Measurements from ENCODE around the gene ZNF699.
"Not testable (repeated sequence)": the region's sequence is repeated elsewhere in the genome, so short reads cannot be mapped to it uniquely, and the experiment has no call there.

ZNF699 gene

DNA sequence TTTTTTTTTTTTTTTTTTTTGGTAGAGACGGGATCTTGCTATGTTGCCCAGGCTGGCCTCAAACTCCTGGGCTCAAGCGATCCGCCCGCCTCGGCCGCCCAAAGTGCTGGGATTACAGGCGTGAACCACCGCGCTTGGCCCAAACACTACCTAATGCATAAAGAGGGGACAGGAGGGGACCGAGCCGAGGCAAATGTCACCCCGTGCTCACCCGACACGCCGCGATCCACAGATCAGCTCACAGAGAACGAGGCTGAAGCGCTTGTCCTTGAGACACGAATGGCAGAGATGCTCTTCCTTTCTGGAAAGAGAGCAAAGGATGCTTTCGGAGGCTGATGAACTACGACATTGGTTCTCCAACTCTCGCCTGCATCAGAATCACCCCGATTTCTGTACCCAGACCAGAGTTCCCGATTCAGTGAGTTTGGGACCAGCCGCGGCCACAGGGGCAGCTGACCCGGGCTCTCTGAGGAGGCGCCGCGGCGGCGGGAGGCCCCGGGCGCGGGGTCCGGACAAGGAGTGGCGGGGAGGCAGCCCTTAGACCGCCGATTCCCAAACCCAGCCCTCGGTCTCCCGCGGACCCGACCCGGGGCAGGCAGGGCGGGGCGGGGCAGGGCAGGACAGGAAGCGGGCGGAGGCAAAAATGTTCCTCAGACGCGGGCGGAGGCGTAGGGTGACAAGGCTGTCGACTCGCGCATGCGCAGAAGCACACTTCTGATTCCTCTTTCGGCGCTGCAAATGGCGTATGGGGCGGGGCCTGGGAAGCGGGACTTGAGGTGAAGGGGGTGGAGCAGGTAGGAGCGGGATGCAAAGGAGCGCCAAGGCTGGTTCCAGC lies at the start of gene ZNF699:
Gene ZNF699, minus strand, starts transcription at position 700 of the 835 bp plus-strand sequence. CDS start 4,719 bp downstream, outside the sequence.
- DNase-seq (ENCODE audit: low spot score) = peak; percentile 98

DNA sequence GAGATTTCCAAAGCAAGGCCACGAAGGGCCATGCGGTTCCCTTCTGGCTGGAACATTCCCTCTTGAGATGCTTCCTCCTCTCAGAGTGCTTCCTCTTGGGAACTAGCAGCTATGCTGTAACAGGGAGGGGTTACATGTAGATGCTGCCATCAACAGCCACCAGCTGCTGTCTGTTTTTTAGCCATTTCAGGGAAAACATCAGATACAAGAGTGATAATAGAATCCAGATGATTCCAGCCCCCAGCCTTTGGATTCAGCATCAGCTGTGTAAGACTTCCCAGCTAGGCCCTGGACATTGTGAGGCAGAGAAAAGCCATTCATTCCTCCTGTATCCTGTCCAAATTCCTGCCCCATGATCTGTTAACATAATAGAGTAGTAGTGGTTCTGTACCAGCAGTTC lies 45.0 kb upstream of the ZNF699 start:
- DNase-seq (ENCODE audit: low spot score) = no peak

DNA sequence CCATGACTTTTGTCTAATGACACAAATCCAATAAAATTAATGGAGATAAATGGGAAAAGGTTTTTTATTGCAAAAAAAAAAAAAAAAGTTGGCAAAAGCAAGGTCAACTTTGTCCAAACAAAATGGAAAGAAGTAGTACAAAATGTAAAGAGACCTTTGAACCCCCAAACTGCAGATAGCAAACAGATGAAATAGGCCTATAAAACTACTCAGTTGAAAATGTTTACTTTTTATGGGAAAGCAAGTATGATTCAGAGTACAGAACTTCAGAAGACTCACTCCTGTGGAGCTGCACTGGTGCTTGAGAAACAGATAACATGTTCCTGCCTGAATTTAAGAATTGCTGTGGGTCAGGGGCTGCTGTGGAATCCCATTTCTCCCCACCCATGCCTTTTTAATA lies 43.4 kb upstream of the ZNF699 start:
- DNase-seq (ENCODE audit: low spot score) = no peak

GRCh38 chr19:9352505-9352904 lies 42.9 kb upstream of the ZNF699 start:
- DNase-seq (ENCODE audit: low spot score) = no peak

DNA sequence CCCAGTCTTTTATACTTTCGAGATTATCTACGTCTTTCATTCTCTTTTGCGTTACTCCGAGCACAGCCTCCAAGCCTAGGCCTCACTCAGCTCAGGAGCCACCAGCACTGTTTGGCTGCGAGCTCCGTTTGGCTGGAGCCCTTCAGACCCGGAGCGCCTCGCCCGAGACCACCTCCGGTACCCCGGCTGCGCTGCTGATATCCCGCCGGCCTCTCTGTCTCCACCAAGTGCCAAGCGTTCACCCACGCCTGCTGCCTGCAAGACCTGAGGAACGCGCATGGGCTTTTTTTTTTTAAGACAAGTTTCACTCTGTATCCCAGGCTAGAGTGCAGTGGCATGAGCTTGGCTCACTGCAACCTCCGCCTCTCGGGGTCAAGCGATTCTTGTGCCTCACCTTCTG lies 39.0 kb upstream of the ZNF699 start:
- DNase-seq (ENCODE audit: low spot score) = no peak

DNA sequence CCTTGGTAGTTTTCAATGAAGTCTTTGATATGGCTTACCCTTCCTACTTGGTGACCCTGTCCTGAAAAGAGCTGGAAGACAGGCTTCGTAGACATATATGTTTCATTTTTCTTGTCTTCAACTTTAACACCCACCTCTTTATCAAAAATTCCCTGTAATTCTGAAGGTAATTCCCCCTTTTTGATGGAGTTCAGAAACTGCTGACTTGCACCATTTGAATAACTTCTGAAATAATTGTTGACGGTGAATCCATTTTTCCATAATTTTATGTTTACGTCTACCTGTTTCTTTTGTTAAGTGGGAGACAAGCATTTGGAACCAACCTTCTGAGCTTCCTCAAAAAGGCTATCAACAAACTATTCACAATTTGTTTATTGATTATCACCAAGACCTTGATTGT lies 38.6 kb upstream of the ZNF699 start:
- DNase-seq (ENCODE audit: low spot score) = no peak

DNA sequence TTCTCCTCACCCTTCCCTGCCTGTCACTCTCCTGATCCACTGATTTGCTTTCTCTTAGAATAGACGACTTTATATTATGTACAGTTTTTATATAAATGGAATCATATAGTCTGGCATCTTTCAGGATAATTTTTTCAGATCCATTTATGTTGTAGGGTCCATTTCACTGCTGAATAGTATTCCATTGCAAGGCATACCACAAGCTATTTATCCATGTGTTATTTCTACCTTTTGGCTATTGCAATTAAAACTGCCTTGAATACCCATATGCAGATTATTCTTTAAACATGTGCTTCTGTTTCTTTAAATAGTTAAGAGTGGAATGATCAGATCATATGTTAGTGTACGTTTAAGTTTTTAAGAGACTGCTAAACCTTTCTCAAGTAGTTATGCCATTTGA lies 35.4 kb upstream of the ZNF699 start:
- no peak for DNase-seq (ENCODE audit: low spot score)

DNA sequence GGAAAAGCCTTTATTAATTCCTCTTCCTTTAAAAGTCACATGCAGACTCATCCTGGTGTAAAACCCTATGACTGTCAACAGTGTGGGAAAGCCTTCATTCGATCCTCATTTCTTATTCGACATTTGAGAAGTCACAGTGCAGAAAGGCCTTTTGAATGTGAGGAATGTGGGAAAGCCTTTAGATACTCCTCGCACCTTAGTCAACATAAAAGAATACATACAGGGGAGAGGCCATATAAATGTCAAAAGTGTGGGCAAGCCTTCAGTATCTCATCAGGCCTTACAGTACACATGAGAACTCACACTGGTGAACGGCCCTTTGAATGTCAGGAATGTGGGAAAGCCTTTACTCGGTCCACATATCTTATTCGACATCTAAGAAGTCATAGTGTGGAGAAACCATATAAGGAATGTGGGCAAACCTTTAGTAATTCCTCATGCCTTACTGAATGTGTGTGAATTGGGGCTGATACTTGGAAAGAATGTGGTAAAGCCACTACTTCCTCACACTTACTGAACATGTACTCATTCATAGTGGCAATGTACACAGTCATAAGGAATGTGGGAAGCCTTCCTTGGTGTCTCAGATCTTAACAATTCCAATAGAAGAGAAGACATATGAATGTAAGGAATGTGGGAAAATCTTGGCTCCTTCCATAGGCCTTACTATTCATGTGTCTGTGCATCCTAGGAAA lies 33.1 kb upstream of the ZNF699 start:
- no peak for DNase-seq (ENCODE audit: low spot score)

DNA sequence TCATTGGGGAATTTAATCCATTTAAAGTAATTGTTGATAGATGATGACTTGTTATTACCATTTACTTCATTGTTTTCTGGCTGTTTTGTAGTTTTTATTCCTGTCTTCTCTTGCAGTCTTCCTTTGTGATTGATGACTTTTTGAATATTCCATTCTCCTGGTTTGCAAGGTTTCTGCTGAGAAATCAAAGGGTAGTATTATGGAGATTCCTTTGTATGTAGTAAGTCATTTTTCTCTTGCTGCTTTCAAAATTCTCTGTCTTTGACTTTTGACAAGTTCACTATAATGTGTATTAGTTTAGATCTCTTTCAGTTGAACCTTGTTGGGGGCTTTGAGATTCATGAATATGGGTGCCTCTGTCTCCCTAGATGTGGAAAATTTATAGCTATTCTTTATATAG lies 20.4 kb upstream of the ZNF699 start:
- DNase-seq (ENCODE audit: low spot score) = no peak

- DNase-seq (ENCODE audit: low spot score) = no peak
Observed at GRCh38 chr19:9324584-9324962, 14.9 kb upstream of the ZNF699 start.

- peak; percentile 96 for DNase-seq (ENCODE audit: low spot score)
Observed at GRCh38 chr19:9323919-9324583, 14.4 kb upstream of the ZNF699 start, which contains the start of gene ZNF559. TSS of gene ZNF559 (plus strand) at chr19:9324179. CDS start at chr19:9338550, 14,371 bp downstream.

DNA sequence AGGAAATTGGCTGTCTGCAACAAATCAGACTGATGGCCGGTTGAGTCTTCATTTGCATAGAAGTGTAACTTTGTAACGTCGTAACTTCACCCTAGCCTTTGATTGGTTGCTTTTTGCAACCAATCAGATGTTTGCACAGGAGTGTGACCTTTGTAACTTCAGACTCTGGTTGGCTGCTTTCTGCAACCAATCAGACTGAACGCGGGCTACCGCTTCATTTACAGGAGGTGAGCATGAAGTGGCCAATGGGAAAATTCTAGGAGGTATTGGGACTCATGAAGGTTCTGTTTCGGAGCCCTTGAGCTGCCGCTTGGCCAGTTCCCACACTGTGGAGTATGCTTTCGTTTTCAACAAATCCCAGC lies 13.9 kb upstream of the ZNF699 start:
- peak; percentile 65 for DNase-seq (ENCODE audit: low spot score)

GRCh38 chr19:9322201-9322600 lies 12.6 kb upstream of the ZNF699 start:
- not testable (repeated sequence) for DNase-seq (ENCODE audit: low spot score)

GRCh38 chr19:9321756-9322155 lies 12.1 kb upstream of the ZNF699 start:
- DNase-seq (ENCODE audit: low spot score) = not testable (repeated sequence)

GRCh38 chr19:9321338-9321737 lies 11.7 kb upstream of the ZNF699 start:
- DNase-seq (ENCODE audit: low spot score) = no peak

DNA sequence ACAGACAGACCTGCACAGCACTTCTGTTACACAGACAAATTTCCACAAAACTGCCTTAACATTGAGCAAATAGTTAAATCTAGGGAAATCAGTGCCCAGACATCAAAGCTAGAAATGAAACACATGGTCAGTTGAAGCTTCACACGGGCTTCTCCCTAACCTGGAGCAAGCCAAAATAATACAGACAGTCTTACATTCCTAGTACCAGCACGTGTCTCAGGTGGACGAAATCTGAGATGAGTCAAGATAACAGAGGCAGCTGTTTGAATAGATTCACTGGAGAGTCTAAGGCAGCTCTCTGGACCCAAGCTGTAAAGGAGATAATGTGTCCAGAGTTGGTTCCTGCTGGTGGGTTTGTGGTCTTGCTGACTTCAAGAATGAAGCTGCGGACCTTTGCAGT lies 4.1 kb upstream of the ZNF699 start:
- DNase-seq (ENCODE audit: low spot score) = no peak

- no peak for DNase-seq (ENCODE audit: low spot score)
Observed at GRCh38 chr19:9309974-9310446, 372 bp upstream of the ZNF699 start.

DNA sequence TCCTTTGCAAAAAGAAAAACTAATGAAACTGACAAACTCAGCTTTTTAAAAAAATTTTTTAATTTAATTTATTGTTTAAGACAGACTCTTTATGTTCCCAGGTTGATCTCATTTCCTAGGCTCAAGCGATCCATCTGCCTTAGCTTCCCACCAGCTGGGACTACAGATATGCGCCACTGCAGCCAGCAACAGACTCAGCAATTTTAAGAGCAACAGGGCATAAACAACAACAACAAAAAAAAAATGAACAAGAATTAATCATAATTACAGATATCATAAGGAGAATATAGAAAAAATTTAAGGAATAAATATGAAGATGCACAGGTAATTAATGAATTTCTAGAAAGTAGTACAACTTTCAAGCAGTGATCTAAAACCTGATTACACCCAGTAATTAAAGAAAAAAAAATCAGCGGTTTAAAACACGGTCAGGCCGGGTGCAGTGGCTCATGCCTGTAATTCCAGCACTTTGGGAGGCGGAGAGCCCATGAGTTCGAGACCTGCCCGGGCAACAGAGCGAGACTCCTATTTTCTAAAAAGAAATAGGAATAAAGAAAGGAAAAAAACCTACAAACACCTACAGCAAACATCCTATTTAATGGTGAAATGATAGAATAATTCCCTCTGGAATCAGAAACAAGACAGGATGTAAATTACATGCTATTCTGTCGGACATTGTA lies 1.4 kb downstream of the ZNF699 start:
- no peak for DNase-seq (ENCODE audit: low spot score)

DNA sequence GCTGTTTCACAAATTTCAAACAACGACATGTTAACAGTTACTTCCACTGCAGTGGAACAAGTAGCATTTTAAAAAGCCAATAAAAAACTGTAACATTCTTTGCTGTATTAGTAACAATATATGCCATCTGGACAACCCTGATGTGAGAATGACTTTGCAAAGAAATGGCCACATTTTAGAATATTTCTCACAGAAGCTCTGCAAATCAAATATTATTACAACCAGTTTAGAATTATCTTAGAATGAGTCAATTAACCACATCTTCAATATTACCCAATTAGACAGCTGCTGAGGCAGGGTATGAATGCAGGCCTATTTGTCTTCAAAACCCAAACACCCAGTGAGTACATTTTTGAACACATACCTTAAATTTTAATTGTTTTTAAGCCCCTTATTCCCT lies 3.2 kb downstream of the ZNF699 start:
- DNase-seq (ENCODE audit: low spot score) = no peak

DNA sequence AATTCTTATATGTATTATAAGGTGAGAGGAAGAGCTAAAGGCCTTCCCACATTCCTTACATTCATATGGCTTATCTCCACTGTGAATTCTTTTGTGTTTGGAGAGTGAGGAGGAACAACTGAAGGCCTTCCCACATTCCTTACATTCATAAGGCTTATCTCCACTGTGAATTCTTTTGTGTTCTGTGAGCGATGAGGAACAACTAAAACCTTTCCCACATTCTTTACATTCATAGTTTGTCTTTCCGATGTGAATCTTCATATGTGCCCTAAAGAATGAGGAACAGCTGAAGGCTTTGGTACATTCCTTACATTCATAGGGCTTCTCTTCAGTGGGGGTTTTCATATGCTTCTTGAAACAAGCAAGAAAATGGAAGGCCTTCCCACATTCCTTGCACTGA lies 13.3 kb downstream of the ZNF699 start:
- DNase-seq (ENCODE audit: low spot score) = no peak

- DNase-seq (ENCODE audit: low spot score) = no peak
Observed at GRCh38 chr19:9295411-9295849, 14.2 kb downstream of the ZNF699 start.

DNA sequence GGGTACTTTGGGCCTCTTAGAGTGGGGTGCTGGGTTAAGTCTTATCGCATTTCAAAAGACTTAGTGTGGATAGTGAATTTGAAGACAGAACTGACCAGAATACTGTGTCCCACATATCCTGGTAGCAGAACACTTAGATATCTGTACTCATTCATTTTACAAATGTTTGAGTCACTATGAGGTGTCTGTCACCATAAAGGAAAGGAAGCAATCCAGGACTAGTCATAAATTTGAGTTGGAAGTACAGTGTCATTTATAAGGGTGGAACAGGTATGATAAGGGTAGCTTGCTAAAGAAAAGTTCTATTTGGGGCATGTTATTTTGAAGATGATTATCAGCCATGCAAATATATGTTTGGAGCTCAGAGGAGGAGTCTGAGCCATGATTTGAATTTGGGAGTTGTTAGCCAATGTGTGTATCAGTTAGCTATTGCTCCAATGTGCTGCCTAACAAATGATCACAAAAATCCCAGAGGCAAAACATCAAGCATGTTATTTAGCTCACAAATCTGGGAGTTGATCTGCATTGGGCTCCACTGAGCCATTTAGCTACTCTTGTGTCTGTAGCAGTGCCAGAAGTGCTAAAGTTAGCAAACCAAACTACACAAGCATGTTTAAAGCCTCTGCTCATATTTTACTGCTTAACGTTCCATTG lies 20.3 kb downstream of the ZNF699 start:
- DNase-seq (ENCODE audit: low spot score) = no peak
